ENCODE results near the gene JAK1.

JAK1 gene

DNA sequence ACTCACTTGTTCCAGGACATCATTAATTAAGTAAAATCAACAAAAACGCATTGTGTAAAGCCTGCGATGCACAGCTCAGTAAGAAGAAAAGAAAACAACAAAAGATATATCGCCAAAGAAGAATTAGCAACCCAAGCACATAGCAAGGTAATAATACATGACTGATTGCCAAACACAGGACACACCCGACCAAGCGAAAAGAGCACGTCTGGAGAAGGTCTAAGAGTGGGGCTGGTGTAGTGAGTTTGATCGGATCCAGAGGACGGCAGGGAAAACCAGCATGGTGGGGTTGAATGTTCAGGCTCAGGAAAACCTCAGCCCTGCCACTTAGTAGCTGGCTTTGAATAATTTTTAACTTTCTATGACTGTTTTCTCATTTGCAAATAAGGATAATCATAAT, 69.8 kb downstream of the JAK1 start:
- H3K4me3 ChIP-seq (ENCODE audit: low read length) = no peak overlapping the region
- H3K4me1 ChIP-seq (ENCODE audit: control insufficient read depth, low read depth, low read length) = peaks cover 22% of the 10 kb centered on the region

DNA sequence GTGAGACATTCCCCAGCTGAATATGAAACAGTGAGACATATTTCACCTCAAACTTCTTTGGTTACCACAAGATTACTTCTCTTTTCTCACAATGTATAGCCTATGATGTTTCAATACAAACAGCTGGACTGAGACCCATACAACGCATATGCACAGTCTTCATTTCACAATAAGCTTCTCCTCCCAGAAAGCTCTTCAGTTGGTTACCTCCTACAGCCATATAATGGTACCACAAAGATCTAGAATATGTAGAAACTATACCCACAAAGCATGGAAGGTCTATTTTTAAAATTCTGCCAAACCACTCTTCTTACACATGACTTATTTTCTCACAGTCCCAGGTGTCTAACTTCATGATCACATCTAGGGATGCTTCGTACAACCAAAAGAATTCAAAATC, 70.8 kb downstream of the JAK1 start:
- Histone ChIP-seq H3K9ac (ENCODE audit: low read length) (no peak overlapping the region), H3K4me1 (ENCODE audit: control insufficient read depth, low read depth, low read length) (peaks cover 22% of the 10 kb centered on the region)

More for the DNA sequence above, 69.8 kb downstream of the JAK1 start:
- no peaks in the 10 kb centered on the region for H3K9me3 ChIP-seq (ENCODE audit: control insufficient read depth, low read depth, low read length)
- no peaks in the 10 kb centered on the region for H3K27me3 ChIP-seq (ENCODE audit: control insufficient read depth, insufficient read depth, low read length)
- no peaks in the 10 kb centered on the region for H3K36me3 ChIP-seq (ENCODE audit: control insufficient read depth, low read depth, low read length)
- H3K27ac ChIP-seq (ENCODE audit: low read length) = no peak overlapping the region
- H3K9ac ChIP-seq (ENCODE audit: low read length) = no peak overlapping the region

DNA sequence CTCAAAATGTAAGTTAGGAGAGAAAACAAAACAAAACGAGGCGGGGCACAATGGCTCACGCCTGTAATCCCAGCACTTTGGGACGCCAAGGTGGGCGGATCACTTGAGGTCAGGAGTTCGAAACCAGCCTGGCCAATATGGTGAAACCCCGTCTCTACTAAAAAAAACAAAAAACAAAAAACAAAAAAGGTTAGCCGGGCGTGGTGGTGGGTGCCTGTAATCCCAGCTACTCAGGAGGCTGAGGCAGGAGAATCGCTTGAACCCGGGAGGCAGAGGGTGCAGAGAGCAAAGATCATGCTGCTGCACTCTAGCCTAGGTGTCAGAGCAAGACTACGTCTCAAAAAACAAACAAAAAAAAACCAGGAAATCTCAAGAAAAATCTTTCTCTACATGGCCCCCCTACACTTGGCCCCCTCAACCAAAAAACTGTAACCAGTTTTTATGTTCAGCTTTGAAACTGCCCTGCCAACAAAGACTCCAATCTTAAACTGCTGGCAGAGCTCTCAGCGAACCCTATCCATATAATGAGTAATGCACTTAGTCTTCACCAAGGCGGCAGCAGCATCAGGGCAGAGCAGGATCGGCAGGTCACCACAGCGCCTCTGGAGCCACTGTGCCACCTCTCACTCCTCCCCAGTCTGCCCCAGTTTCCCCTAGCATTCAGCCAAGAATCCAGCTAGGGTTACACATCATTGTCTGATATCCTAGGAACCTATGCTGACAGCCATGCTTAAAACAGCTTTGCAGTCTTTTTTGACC, 71.7 kb downstream of the JAK1 start:
- peaks cover 22% of the 10 kb centered on the region for H3K4me1 ChIP-seq (ENCODE audit: control insufficient read depth, low read depth, low read length)
- H3K9me3 ChIP-seq (ENCODE audit: control insufficient read depth, low read depth, low read length) = no peaks in the 10 kb centered on the region
- H3K27ac ChIP-seq (ENCODE audit: low read length) = no peak overlapping the region

More for the DNA sequence above, 70.8 kb downstream of the JAK1 start:
- no peaks in the 10 kb centered on the region for H3K36me3 ChIP-seq (ENCODE audit: control insufficient read depth, low read depth, low read length)
- H3K27me3 ChIP-seq (ENCODE audit: control insufficient read depth, insufficient read depth, low read length) = no peaks in the 10 kb centered on the region
- H3K27ac ChIP-seq (ENCODE audit: low read length) = no peak overlapping the region
- H3K4me3 ChIP-seq (ENCODE audit: low read length) = no peak overlapping the region
- no peaks in the 10 kb centered on the region for H3K9me3 ChIP-seq (ENCODE audit: control insufficient read depth, low read depth, low read length)

DNA sequence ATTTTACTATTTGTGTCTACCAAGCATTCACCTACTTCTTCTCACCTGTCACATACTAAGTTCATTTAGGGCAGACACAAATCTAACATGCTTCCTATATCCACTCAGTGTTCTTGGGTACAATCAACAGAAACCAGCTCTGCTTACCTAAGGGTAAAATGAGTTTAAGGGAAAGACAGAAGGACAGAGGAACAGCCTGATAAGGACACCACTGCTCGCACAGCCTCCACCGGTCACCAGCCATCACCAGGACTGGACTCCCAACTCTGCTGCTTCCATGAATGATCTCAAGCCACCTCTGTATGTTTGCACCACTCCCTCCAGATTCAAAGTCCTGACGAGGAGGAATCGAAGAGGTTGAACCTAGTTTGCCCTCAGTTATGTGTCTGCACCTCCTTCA, 72.4 kb downstream of the JAK1 start:
- H3K9me3 ChIP-seq (ENCODE audit: control insufficient read depth, low read depth, low read length) = no peaks in the 10 kb centered on the region
- peaks cover 26% of the 10 kb centered on the region for H3K4me1 ChIP-seq (ENCODE audit: control insufficient read depth, low read depth, low read length)
- H3K4me3 ChIP-seq (ENCODE audit: low read length) = no peak overlapping the region
- H3K27me3 ChIP-seq (ENCODE audit: control insufficient read depth, insufficient read depth, low read length) = no peaks in the 10 kb centered on the region
- H3K36me3 ChIP-seq (ENCODE audit: control insufficient read depth, low read depth, low read length) = no peaks in the 10 kb centered on the region
- no peak overlapping the region for H3K27ac ChIP-seq (ENCODE audit: low read length)
- no peak overlapping the region for H3K9ac ChIP-seq (ENCODE audit: low read length)

More for the DNA sequence above, 71.7 kb downstream of the JAK1 start:
- Histone ChIP-seq H3K27me3 (ENCODE audit: control insufficient read depth, insufficient read depth, low read length) (no peaks in the 10 kb centered on the region), H3K4me3 (ENCODE audit: low read length) (no peak overlapping the region), H3K9ac (ENCODE audit: low read length) (no peak overlapping the region), H3K36me3 (ENCODE audit: control insufficient read depth, low read depth, low read length) (no peaks in the 10 kb centered on the region)

DNA sequence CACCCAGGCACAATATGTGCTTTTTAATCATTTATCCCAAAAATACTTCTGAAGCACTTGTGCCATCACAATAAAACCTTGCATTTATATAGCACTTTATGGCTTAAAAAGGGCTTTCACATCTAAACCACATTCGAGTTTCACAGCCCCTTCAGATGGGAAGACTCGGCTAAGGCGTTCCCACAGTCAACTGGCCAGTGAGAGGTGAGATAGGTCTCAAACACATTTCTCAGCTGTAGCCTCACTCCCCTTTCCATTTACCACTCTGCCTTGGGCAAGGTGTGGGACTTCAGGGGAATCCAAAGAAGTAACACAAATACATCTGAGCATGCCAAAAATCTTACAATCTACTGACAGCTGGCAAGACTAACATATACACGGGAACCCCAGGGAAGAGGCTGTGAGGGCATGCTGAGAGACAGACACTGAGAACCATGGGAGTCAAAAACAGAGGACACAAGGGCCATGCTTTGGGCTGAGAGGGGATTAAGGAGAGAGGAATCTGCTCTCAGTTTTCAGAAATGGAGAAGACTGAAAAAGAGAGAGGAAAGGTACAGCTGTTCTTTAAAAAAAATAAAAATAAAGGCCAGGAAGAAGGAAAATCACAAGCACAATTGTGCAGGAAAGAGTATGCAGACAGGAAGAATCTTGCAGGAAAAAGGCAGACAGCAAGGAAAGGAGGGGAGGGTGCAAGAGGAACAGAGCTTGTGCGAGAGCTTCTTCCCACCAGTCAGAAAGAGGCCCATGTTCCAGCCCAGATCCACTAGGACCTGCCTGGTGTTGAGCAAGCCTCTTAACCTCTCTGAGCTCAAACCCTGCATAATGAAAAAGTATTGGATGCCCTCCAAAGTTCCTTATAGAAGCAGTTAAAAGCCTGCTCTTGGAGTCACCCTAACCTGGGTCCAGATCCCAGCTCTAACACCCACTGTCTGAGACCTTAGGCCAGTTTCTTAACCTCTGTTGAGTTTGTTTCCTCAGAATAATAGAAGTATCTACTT, 73.5 kb downstream of the JAK1 start:
- H3K4me1 ChIP-seq (ENCODE audit: control insufficient read depth, low read depth, low read length) = peaks cover 19% of the 10 kb centered on the region
- H3K36me3 ChIP-seq (ENCODE audit: control insufficient read depth, low read depth, low read length) = no peaks in the 10 kb centered on the region
- H3K27ac ChIP-seq (ENCODE audit: low read length) = no peak overlapping the region
- no peak overlapping the region for H3K9ac ChIP-seq (ENCODE audit: low read length)
- no peak overlapping the region for H3K4me3 ChIP-seq (ENCODE audit: low read length)
- no peaks in the 10 kb centered on the region for H3K27me3 ChIP-seq (ENCODE audit: control insufficient read depth, insufficient read depth, low read length)
- H3K9me3 ChIP-seq (ENCODE audit: control insufficient read depth, low read depth, low read length) = no peaks in the 10 kb centered on the region

DNA sequence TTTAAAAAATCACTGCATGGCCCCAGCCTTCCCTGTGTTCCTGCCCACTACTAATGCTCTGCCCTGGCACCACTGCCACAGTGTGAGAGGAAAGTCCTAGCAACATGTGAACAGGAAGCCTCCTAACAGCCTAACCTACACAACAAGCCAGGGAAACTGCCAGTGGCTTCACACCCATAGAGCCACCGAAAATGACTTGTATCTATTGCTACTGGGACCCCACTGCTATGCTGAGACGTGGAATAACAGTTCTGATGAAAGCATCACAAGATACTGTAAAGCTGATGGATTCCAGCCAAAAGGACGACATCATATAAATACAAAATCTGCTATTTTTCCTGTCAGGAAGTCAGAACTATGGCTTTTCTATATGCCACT, 74.9 kb downstream of the JAK1 start:
- H3K4me1 ChIP-seq (ENCODE audit: control insufficient read depth, low read depth, low read length) = peaks cover 27% of the 10 kb centered on the region

DNA sequence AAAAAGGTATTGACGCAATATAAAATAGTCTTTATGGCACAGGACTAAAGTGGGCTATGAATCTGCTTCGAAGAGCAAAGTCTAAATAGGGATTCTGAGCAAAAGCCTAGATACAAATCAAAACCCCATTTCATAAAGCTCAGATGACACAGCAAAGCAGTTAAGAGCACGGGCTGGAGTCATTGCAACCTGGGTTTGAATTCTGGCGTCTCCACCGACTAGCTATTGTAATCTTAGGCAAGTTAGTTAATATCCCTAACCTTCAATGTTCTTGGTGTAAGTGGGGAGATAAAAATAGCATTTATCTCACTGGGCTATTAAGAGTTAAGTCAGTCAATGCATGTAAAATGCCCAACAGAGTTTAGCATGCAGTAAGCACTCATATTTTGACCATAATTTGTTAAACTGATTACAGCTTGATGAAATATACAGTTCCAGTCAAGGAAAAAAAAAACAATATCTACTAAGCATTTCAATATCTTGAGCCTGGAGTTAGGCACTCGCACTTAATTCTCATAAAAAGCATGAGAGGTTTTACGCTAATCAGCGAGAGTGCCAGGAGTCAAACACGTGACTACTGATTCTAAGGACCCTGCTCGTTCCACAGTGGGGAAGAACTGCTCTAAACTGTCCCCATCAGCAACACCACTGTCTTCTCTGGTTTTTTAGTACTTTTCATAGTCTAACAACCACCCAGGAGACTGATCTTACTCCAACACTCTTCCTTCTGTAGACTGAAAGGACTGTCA, 75.5 kb downstream of the JAK1 start:
- Histone ChIP-seq H3K9me3 (ENCODE audit: control insufficient read depth, low read depth, low read length) (no peaks in the 10 kb centered on the region), H3K4me3 (ENCODE audit: low read length) (no peak overlapping the region), H3K4me1 (ENCODE audit: control insufficient read depth, low read depth, low read length) (peaks cover 26% of the 10 kb centered on the region), H3K36me3 (ENCODE audit: control insufficient read depth, low read depth, low read length) (no peaks in the 10 kb centered on the region), H3K27me3 (ENCODE audit: control insufficient read depth, insufficient read depth, low read length) (no peaks in the 10 kb centered on the region), H3K9ac (ENCODE audit: low read length) (no peak overlapping the region), H3K27ac (ENCODE audit: low read length) (no peak overlapping the region)

More for the DNA sequence above, 74.9 kb downstream of the JAK1 start:
- H3K27me3 ChIP-seq (ENCODE audit: control insufficient read depth, insufficient read depth, low read length) = no peaks in the 10 kb centered on the region
- H3K9ac ChIP-seq (ENCODE audit: low read length) = no peak overlapping the region
- no peaks in the 10 kb centered on the region for H3K36me3 ChIP-seq (ENCODE audit: control insufficient read depth, low read depth, low read length)
- H3K4me3 ChIP-seq (ENCODE audit: low read length) = no peak overlapping the region
- no peak overlapping the region for H3K27ac ChIP-seq (ENCODE audit: low read length)
- no peaks in the 10 kb centered on the region for H3K9me3 ChIP-seq (ENCODE audit: control insufficient read depth, low read depth, low read length)

DNA sequence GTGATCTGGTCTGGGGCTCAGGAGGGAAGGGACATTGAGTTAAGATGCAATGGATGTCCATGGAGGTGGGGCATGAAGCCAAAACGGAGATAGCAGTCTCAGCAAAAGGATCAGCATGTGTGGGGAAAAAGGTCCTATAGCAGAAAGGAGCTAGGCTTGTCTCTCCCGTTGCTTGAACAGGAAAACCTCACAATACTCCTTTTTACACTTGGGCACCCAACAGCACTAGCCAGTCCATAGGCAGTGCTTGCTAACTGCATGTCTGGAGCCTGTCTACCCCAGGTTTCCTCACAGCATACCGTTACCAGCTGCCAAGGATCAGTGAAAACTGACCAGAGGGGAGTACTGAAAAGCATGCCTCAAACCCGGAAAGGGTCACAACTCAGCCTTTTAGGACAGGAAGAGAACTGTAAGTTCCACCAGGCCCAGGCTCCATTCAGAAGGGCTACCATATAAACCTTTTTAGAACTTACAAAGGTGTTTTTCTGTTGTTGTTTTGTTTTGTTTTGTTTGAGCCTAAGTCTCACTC, 78.6 kb downstream of the JAK1 start:
- Histone ChIP-seq H3K36me3 (ENCODE audit: control insufficient read depth, low read depth, low read length) (no peaks in the 10 kb centered on the region), H3K27me3 (ENCODE audit: control insufficient read depth, insufficient read depth, low read length) (no peaks in the 10 kb centered on the region), H3K27ac (ENCODE audit: low read length) (no peak overlapping the region), H3K9me3 (ENCODE audit: control insufficient read depth, low read depth, low read length) (no peaks in the 10 kb centered on the region), H3K9ac (ENCODE audit: low read length) (no peak overlapping the region), H3K4me1 (ENCODE audit: control insufficient read depth, low read depth, low read length) (peaks cover 22% of the 10 kb centered on the region), H3K4me3 (ENCODE audit: low read length) (no peak overlapping the region)

DNA sequence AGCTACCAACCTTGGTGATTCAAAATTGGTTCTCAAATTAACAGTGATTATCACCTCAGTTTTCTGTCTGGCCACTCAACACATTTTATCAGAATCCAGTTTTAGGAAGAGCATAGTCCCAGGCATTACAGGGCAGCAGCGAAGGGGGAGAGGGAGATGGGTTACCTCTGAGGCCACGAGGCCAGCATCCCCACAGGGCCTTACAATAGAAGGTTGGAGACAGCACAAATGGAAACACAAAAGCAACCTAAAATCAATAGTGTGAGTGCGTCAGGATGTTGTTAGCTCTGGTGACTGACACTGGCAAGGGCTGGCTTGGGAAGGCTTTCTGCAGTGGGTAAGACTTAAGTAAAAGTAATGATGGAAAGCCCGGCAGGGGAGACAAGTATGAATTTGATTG, 79.5 kb downstream of the JAK1 start:
- no peaks in the 10 kb centered on the region for H3K27me3 ChIP-seq (ENCODE audit: control insufficient read depth, insufficient read depth, low read length)
- H3K9ac ChIP-seq (ENCODE audit: low read length) = peak overlapping the region; percentile 10
- no peak overlapping the region for H3K27ac ChIP-seq (ENCODE audit: low read length)
- peaks cover 22% of the 10 kb centered on the region for H3K4me1 ChIP-seq (ENCODE audit: control insufficient read depth, low read depth, low read length)
- no peak overlapping the region for H3K4me3 ChIP-seq (ENCODE audit: low read length)
- no peaks in the 10 kb centered on the region for H3K36me3 ChIP-seq (ENCODE audit: control insufficient read depth, low read depth, low read length)
- H3K9me3 ChIP-seq (ENCODE audit: control insufficient read depth, low read depth, low read length) = no peaks in the 10 kb centered on the region

DNA sequence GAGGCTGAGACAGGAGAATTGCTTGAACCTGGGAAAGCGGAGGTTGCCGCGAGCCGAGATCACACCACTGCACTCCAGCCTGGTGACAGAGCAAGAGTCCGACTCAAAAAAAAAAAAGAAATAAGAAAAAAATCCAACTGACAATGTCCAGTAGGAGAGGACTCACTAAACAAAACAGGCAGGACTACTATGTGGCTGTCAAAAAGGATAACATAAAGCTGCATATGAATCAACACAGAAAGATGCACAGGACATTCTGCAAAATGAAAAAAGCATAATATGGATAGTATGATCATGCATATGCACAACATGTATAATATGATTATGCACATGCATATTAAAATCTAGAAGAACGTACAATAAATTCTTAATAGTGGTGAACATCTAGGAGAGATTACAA, 80.7 kb downstream of the JAK1 start:
- H3K4me1 ChIP-seq (ENCODE audit: control insufficient read depth, low read depth, low read length) = peaks cover 22% of the 10 kb centered on the region
- H3K4me3 ChIP-seq (ENCODE audit: low read length) = no peak overlapping the region
- no peaks in the 10 kb centered on the region for H3K27me3 ChIP-seq (ENCODE audit: control insufficient read depth, insufficient read depth, low read length)
- H3K27ac ChIP-seq (ENCODE audit: low read length) = no peak overlapping the region
- no peaks in the 10 kb centered on the region for H3K36me3 ChIP-seq (ENCODE audit: control insufficient read depth, low read depth, low read length)
- H3K9me3 ChIP-seq (ENCODE audit: control insufficient read depth, low read depth, low read length) = no peaks in the 10 kb centered on the region
- no peak overlapping the region for H3K9ac ChIP-seq (ENCODE audit: low read length)
